Stimulated activated CD8-positive, alpha-beta memory T cell treated with anti-CD3 and anti-CD28 coated beads, Interleukin-12 subunit alpha, Interleukin-12 subunit beta, amount 100 ng/mL, for 4 hours (primary cell): ENCODE results near the gene NFIX.

Experiments used
- DNase-seq: peaks from one replicate; pipeline ENCODE4 v3.0.0-alpha.2; 2020; ENCODE audit warnings: low read depth

NFIX gene

DNA sequence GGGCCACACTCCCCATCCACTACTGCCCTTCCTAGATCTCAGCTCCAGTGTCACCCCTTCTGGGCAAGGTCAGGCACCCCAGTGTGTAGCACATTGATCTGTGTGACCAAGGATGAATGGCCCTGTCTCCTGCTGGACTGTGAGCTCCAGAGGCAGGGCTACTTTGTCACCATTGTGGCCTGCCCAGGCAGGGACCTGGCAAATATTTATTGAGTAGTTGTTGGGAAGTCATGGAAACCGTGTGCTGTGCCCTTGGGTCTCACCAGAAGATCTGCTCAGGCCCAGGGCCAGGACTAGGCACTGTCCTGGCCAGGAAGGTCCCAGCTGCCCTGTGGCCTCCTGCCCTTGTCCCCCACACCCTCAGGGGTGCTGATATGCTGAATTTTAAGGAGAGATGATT is 133.3 kb downstream of the NFIX start:
- DNase-seq, result no peak

GRCh38 chr19:13129384-13129783 is 134.1 kb downstream of the NFIX start:
- no peak for DNase-seq

GRCh38 chr19:13130886-13131490 is 135.7 kb downstream of the NFIX start:
- no peak for DNase-seq

- DNase-seq, result peak; percentile 27
Measured at GRCh38 chr19:13132471-13133180, 137.4 kb downstream of the NFIX start.

GRCh38 chr19:13133241-13133870 is 138.1 kb downstream of the NFIX start:
- no peak for DNase-seq

GRCh38 chr19:13134626-13135025 is 139.4 kb downstream of the NFIX start:
- DNase-seq, result no peak

- DNase-seq, result no peak
Measured at GRCh38 chr19:13135068-13136062, 140.1 kb downstream of the NFIX start.

DNA sequence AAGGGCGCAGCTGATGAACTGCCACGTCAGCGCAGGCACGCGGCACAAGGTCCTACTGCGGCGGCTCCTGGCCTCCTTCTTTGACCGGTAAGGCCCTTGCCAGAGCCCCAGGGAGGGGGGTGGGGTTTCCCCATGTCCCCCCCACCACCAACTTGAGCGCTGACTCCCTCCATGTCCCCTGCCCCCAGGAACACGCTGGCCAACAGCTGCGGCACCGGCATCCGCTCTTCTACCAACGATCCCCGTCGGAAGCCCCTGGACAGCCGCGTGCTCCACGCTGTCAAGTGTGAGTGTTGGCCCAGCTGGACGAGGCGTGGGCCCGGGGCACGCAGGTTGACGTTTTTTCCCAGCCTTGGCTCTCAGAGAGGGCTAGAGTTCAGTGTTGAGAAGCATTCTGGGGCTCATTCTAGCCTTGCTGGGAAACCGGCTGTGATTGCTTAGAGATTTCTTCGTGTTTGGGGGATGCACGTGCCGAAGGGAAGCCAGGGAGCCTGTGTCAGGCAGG is 142.1 kb downstream of the NFIX start:
- DNase-seq, result no peak

DNA sequence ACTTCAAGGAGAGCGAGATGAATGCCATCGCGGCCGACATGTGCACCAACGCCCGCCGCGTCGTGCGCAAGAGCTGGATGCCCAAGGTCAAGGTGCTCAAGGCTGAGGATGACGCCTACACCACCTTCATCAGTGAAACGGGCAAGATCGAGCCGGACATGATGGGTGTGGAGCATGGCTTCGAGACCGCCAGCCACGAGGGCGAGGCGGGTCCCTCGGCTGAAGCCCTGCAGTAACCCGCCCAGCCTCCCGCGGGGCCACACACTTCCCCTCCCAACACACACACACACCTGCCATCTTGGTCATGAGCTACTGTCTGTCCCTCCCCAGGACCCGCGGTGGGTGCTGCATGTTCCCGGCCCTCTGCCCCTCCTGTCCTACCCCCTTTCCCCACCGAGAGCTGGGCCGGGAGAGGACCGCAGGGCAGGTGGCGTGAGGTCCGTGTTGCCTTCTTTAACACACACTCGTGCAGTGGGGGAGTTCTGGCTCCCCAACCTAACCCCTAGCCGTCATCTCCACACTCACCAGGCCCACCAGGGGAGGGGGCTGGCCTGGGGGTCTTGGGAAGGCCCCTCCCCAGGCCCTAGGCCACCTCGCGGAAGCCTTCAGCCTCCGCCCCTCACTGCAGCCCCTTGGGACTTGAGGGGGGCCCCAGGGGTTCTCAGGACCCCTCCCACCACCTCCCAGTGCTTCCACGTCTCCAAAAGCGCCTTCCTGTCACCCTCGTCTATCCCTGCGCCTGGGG is 143.1 kb downstream of the NFIX start:
- DNase-seq, result no peak

- DNase-seq, result no peak
Measured at GRCh38 chr19:13138916-13139198, 143.6 kb downstream of the NFIX start.

DNA sequence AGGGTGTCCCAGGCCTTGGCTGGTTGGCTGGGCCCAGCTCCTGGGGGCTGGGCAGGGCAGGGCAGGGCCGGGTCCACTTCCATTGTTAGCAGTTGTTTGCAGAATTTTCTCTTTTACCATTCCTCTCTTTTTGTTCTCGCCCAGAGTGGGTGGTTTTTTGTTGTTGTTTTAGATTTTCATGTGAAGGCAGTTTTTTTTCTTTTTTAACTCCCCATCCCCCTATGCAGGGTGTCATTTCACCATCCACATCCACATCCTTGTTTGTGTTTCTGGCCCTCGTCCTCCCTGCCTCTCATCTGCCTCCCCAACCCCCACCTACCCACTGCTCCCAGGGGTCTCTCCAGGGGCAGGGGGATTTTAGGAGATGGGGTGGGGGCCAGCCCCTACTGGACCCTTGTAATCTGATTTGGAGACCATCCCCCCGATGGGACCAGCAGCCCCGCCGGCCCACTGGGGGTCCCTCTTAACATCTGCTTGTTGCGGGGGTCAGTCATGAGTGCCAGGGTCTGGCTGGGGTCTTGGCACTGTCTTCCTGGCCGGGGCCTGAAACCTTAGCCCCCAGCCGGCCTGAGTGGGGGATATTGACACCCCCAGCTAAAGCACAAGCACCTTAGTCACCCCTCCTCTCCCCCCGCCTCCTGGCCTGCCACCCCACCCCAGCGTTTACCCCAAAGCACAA is 144.5 kb downstream of the NFIX start:
- DNase-seq, result no peak

DNA sequence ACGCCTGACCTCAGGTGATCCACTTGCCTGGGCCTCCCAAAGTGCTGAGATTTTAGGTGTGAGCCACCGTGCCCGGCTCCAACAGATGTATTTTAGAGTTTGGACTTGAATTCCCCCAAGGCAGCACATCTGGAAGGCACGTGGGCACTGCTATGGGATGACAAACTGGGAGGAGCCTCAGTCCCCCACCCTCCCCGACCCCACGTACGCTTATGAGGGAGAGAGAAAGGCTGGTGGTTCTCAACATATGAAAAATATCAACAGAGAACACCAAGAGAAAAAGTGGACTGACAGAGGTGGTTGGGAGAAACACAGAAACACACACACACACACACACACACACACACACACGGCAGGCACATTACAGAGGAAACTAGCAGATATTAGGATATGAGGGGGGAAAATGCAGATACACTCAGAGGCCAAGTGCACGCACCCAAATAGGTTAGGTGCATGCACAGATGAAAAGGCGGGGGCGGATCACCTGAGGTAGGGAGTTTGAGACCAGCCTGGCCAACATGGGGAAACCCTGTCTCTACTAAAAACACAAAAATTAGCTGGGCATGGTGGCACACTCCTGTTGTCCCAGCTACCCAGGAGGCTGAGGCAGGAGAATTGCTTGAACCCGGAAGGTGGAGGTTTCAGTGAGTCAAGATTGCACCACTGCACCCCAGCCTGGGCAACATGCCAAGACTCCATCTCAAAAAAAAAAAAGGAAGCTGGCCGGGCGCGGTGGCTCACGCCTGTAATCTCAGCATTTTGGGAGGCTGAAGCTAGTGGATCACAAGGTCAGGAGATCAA is 151.7 kb downstream of the NFIX start:
- DNase-seq, result no peak
